Measurements from ENCODE around the gene DOCK8. TPM values are rescaled to one million over a fixed set of nuclear protein-coding genes. Genes with fewer than 3 reads are reported as not detected.
"Not testable (repeated sequence)": the region's sequence is repeated elsewhere in the genome, so short reads cannot be mapped to it uniquely, and the experiment has no call there.

DOCK8 gene
- total RNA-seq, 1 experiment from 2014 or later, result 1.4 TPM

DNA sequence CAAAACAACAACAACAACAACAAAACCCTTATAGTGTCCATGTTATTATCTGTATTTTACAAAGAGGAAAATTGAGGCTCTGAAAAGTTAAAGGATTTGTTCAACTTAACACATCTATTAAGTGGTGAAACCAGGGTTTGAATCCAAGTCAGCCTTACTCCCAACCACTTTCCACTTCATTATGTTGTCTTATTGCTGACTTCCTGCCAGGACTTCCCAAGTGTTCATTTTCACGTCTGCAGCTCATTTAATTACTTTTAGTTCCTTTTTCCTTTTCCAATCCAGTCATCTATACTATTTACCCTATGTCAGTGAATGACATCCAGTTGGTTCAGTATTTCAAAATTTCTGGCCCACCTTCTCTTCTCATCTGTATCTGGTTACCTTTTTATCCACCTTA is 15.1 kb upstream of the DOCK8 start:
- not testable (repeated sequence) for H4K5ac ChIP-seq (ENCODE audit: insufficient read length, low read depth, low read length); DNase-seq; H3K9me3 Mint-ChIP-seq; H3K79me2 ChIP-seq (ENCODE audit: insufficient read depth, low read length); H3K23ac ChIP-seq (ENCODE audit: insufficient read length, low read depth, low read length); H2BK120ac ChIP-seq (ENCODE audit: low read depth, low read length, poor library complexity, severe bottlenecking); H2BK12ac ChIP-seq (ENCODE audit: insufficient read length, low read depth, low read length); H3K14ac ChIP-seq (ENCODE audit: insufficient read depth, low read length); H3K27ac Mint-ChIP-seq; H3K36me3 Mint-ChIP-seq (ENCODE audit: insufficient read depth in 1 of 3, low read depth in 3 of 3); H3T11ph ChIP-seq (ENCODE audit: low read length); H3K27me3 ChIP-seq (ENCODE audit: insufficient read depth, low read length); H2AK5ac ChIP-seq (ENCODE audit: insufficient read length, low read length); H3K4me2 ChIP-seq (ENCODE audit: insufficient read depth, insufficient read length, low read length); H2AFZ ChIP-seq (ENCODE audit: low read length); H3K23me2 ChIP-seq (ENCODE audit: insufficient read length, low read depth, low read length, poor library complexity, severe bottlenecking); H3K4me3 Mint-ChIP-seq; H2BK15ac ChIP-seq (ENCODE audit: low read depth, low read length); H3K56ac ChIP-seq (ENCODE audit: insufficient read length, low read depth, low read length); H3K27ac ChIP-seq (ENCODE audit: insufficient read length, low read depth, low read length); H3K4ac ChIP-seq (ENCODE audit: low read depth, low read length); H4K8ac ChIP-seq (replicated peaks; ENCODE audit: insufficient read length, low read depth, low read length); H3K18ac ChIP-seq (ENCODE audit: insufficient read length, low read depth, low read length); H3K9ac ChIP-seq (ENCODE audit: extremely low read depth, insufficient read length, low read length); H4K20me1 ChIP-seq (ENCODE audit: control insufficient read depth, insufficient read depth, insufficient read length); H3K79me1 ChIP-seq (ENCODE audit: insufficient read depth, low read depth, low read length, poor library complexity, severe bottlenecking); H2BK20ac ChIP-seq (ENCODE audit: low read depth, low read length, poor library complexity, severe bottlenecking); H3K27me3 Mint-ChIP-seq (ENCODE audit: low read depth); H3K4me1 ChIP-seq (ENCODE audit: insufficient read depth, low read length); H3K9me3 ChIP-seq (ENCODE audit: control insufficient read depth, low read depth, low read length); H4K91ac ChIP-seq (ENCODE audit: insufficient read length, low read depth, low read length); H3K4me1 Mint-ChIP-seq; H2BK5ac ChIP-seq (ENCODE audit: insufficient read length, low read length)
- no CpG with 5 or more reads among the region's 1 CpG for WGBS (ENCODE audit: extremely low coverage, insufficient read length, low lambda C conversion rate)
